Endothelial cell of umbilical vein (primary cell): Measurements from ENCODE around the gene TENT4A. TPM values are rescaled to one million over a fixed set of nuclear protein-coding genes. Genes with fewer than 3 reads are reported as not detected.

Experiments used
- BruUV-seq: library from RNA; stranded (reverse); fragments of 400-500 nt; replicated peaks from 2 replicates; lab custom pipeline; 2021; lab: Mats Ljungman, UMichigan
- CTCF ChIA-PET: fragments of 300-600, 350-600 bp; sonication (Branson Sonifier 250); formaldehyde crosslinking; loops from one replicate; lab custom pipeline; 2021; ENCODE audit warnings: antibody characterized with exemption, inconsistent platforms; lab: Charles Lee
- POLR2A ChIA-PET: fragments of 300-600, 350-600 bp; sonication (Branson Sonifier 250); formaldehyde crosslinking; loops from one replicate; lab custom pipeline; 2021; ENCODE audit warnings: antibody characterized with exemption, inconsistent platforms; lab: Charles Lee
- DNase-seq: peaks from one replicate; pipeline ENCODE4 v3.0.0-alpha.2; 2011; ENCODE audit warnings: low read depth, low spot score
- FAIRE-seq: peaks from 2 replicates; lab custom pipeline; 2011; peaks lifted over from hg19 to GRCh38; lab: Jason Lieb, UNC
- H2AFZ ChIP-seq: 2 replicates; pipeline ENCODE4 v1.6.0; 2012; ENCODE audit warnings: low read depth, low read length, control low read depth, inconsistent platforms
- H3K27ac ChIP-seq: 2 replicates; pipeline ENCODE4 v1.5.1; 2011; ENCODE audit warnings: low read depth, mild to moderate bottlenecking, control low read depth, low read length, moderate library complexity; ENCODE audit not compliant: insufficient read depth
- H3K27me3 ChIP-seq, 2 experiments: 2 replicates each; pipeline versions ENCODE4 v1.6.0 to v1.6.1; 2011; ENCODE audit warnings: low read length in 2 of 2, mixed read lengths in 1 of 2; ENCODE audit not compliant: control insufficient read depth in 2 of 2, insufficient read depth in 2 of 2
- H3K36me3 ChIP-seq, 2 experiments: 2 replicates in 1 of 2; 3 replicates in 1 of 2; pipeline ENCODE4 v1.5.1; 2011; ENCODE audit warnings: low read length in 2 of 2, mild to moderate bottlenecking in 1 of 2, moderate library complexity in 1 of 2; ENCODE audit not compliant: control insufficient read depth in 2 of 2, insufficient read depth in 2 of 2; ENCODE audit errors: extremely low read depth in 1 of 2
- H3K4me1 ChIP-seq: 3 replicates; pipeline ENCODE4 v1.5.1; 2011; ENCODE audit warnings: mild to moderate bottlenecking, low read length; ENCODE audit not compliant: control insufficient read depth, insufficient read depth; ENCODE audit errors: extremely low read depth
- H3K4me2 ChIP-seq: 2 replicates; pipeline ENCODE4 v1.6.1; 2011; ENCODE audit warnings: low read length, control low read depth, mixed read lengths; ENCODE audit not compliant: insufficient read depth
- H3K4me3 ChIP-seq, 3 experiments: fragments of 200-600 bp in 1 of 3; sonication (generic), shearing (Covaris generic) in 1 of 3; replicated peaks in 1 of 3; 2 replicates each; pipeline ENCODE4 v1.5.1; 2011 to 2016; ENCODE audit warnings: control low read depth in 3 of 3, low read length in 3 of 3, mild to moderate bottlenecking in 2 of 3, inconsistent platforms in 1 of 3, low read depth in 1 of 3, moderate library complexity in 1 of 3; ENCODE audit not compliant: insufficient read depth in 1 of 3
- H3K79me2 ChIP-seq: 2 replicates; pipeline ENCODE4 v1.6.0; 2012; ENCODE audit warnings: low read length, inconsistent platforms; ENCODE audit not compliant: control insufficient read depth, insufficient read depth
- H3K9ac ChIP-seq: replicated peaks from 2 replicates; pipeline ENCODE3; 2011; ENCODE audit warnings: low read length, control low read depth; ENCODE audit not compliant: insufficient read depth; ENCODE audit errors: extremely low read depth
- H3K9me1 ChIP-seq: replicated peaks from 3 replicates; pipeline ENCODE4 v1.6.0; 2011; ENCODE audit warnings: mild to moderate bottlenecking, low read length; ENCODE audit not compliant: control insufficient read depth, insufficient read depth; ENCODE audit errors: extremely low read depth
- H3K9me3 ChIP-seq: replicated peaks from 2 replicates; pipeline ENCODE4 v1.5.1; 2012; ENCODE audit warnings: low read length, inconsistent platforms; ENCODE audit not compliant: control insufficient read depth, insufficient read depth
- H4K20me1 ChIP-seq: replicated peaks from 2 replicates; pipeline ENCODE3; 2011; ENCODE audit warnings: mild to moderate bottlenecking, low read length; ENCODE audit not compliant: control insufficient read depth, insufficient read depth; ENCODE audit errors: extremely low read depth
- EZH2 ChIP-seq: IDR thresholded peaks from 2 replicates; pipeline ENCODE4 v1.6.1; 2012; ENCODE audit warnings: borderline replicate concordance, low read depth, mild to moderate bottlenecking, moderate library complexity, low read length, inconsistent platforms; ENCODE audit not compliant: severe bottlenecking
- FOS ChIP-seq: IDR thresholded peaks from 2 replicates; pipeline ENCODE4 v1.6.1; 2011; ENCODE audit warnings: mild to moderate bottlenecking, low read length, moderate library complexity, borderline replicate concordance; ENCODE audit not compliant: insufficient read depth
- GATA2 ChIP-seq: IDR thresholded peaks from 2 replicates; pipeline ENCODE4 v1.7.0; 2011; ENCODE audit warnings: low read depth, mild to moderate bottlenecking, moderate library complexity, mixed read lengths, low read length; ENCODE audit not compliant: insufficient read length, insufficient read depth
- JUN ChIP-seq: IDR thresholded peaks from 2 replicates; pipeline ENCODE4 v1.6.1; 2011; ENCODE audit warnings: borderline replicate concordance, low read depth; ENCODE audit not compliant: insufficient read length, insufficient read depth
- MYC ChIP-seq: IDR thresholded peaks from one replicate; pipeline ENCODE4 v1.6.1; 2011; ENCODE audit warnings: mild to moderate bottlenecking, low read depth, low read length
- POLR2A ChIP-seq: IDR thresholded peaks from 2 replicates; pipeline ENCODE4 v1.6.1; 2012; ENCODE audit warnings: low read depth, mild to moderate bottlenecking, control low read depth, low read length
- POLR2AphosphoS5 ChIP-seq: IDR thresholded peaks from 2 replicates; pipeline ENCODE4 v1.6.1; 2012; ENCODE audit warnings: low read depth, mild to moderate bottlenecking, control low read depth, low read length, moderate library complexity; ENCODE audit not compliant: insufficient read depth
- dilution Hi-C: fragments of 300-500 bp; cut with MboI; formaldehyde crosslinking; loops from one replicate; pipeline ENCODE4 v1.15.0; 2019; ENCODE audit warnings: low sequenced_read_pairs; ENCODE audit not compliant: extremely low pct_ligation_motif_present
- intact Hi-C: fragments of 100-400 bp; cut with micrococcal nuclease; formaldehyde crosslinking; loops from one replicate; pipeline ENCODE4 v1.10.0; 2022
- polyA plus RNA-seq, 4 experiments: library from polyadenylated mRNA; depleted of rRNA in 3 of 4; stranded (reverse) in 3 of 4; unstranded in 1 of 4; fragments of >200 nt; gene quantifications; 2 replicates each; pipeline versions ENCODE4 v1.2.1 to v1.2.3, GENCODE V29; 2011 to 2012; ENCODE audit warnings: missing spikeins in 1 of 4
- total RNA-seq: library from RNA; stranded (reverse); gene quantifications from 2 replicates; pipeline ENCODE4 v1.2.3, GENCODE V29; 2021
- TF ChIP-seq, protein P1 (sequence below), 2 donors: IDR thresholded peaks; 1 replicate in 1 of 2; 2 replicates in 1 of 2; pipeline ENCODE4 v1.5.1; 2011; ENCODE audit warnings: low read length in 2 of 2, mild to moderate bottlenecking in 2 of 2, moderate library complexity in 2 of 2, control low read depth in 1 of 2, inconsistent platforms in 1 of 2, low read depth in 1 of 2; ENCODE audit not compliant: insufficient read depth in 1 of 2; ENCODE audit errors: extremely low read depth in 1 of 2

Gene TENT4A
- total and polyA plus RNA-seq, 2 donors (not counting 3 experiments of a cell fraction or from before 2014, with no cell fraction given), result 10.2 to 35.4 TPM

DNA sequence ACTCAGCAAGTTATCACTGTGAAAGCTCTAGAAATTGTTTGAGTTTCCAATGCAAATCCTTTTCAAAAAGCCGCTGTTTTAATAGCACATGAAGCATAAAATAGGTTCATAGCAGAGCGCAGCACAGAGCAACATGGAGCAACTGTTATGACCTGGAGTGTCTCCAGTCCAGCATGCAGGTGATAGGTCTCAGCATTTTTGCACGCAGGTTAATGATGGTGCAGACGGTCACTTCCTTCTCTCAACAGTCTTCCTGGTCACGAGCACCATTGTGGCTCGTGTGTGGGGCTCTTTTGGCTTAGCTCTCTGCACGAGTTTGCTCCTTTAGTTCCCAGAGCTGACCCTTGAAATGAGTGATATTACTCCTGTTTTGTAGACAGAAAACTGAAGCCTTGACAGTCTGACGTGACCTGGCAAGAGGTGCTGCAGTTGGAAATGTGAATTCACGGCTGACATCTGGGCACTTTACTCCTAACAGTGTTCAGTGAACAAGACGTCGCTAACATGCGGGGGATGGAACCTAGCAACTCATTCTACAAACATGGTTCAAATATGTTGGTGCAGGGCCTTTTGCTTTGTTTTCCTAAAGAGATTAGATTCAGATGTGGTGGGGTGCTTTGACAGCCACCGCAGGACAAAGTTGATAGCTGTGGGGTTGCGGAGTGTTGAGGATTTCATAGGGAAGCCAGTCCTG, 10.0 kb downstream of the TENT4A start:
- peaks cover 97% of the 10 kb centered on the region for H3K79me2 ChIP-seq
- ChIA-PET POLR2A (no interaction called here), CTCF (interaction anchor here (1.6 to 2.8 kb wide), 2 partner anchors 9 to 22 kb away, joined by 8 to 17 read pairs; no protein-coding TSS in a partner anchor)
- peaks cover 18% of the 10 kb centered on the region for H3K4me1 ChIP-seq
- no peaks in the 10 kb centered on the region for H3K9me3 ChIP-seq
- H4K20me1 ChIP-seq, result peaks cover 7% of the 10 kb centered on the region
- DNase-seq (no peak), FAIRE-seq (peak; percentile 69)
- TF ChIP-seq MYC, result no peak
- no peak for TF ChIP-seq FOS
- TF ChIP-seq GATA2, result no peak
- TF ChIP-seq, protein P1, sequence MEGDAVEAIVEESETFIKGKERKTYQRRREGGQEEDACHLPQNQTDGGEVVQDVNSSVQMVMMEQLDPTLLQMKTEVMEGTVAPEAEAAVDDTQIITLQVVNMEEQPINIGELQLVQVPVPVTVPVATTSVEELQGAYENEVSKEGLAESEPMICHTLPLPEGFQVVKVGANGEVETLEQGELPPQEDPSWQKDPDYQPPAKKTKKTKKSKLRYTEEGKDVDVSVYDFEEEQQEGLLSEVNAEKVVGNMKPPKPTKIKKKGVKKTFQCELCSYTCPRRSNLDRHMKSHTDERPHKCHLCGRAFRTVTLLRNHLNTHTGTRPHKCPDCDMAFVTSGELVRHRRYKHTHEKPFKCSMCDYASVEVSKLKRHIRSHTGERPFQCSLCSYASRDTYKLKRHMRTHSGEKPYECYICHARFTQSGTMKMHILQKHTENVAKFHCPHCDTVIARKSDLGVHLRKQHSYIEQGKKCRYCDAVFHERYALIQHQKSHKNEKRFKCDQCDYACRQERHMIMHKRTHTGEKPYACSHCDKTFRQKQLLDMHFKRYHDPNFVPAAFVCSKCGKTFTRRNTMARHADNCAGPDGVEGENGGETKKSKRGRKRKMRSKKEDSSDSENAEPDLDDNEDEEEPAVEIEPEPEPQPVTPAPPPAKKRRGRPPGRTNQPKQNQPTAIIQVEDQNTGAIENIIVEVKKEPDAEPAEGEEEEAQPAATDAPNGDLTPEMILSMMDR (IDR thresholded peaks at IDR 0.05; ENCODE audit: extremely low read depth in 1 of 2, insufficient read depth in 1 of 2, low read depth in 1 of 2, low read length in 2 of 2), result no peak
- TF ChIP-seq POLR2A, result no peak
- TF ChIP-seq EZH2, result no peak
- TF ChIP-seq JUN, result no peak
- no peak for TF ChIP-seq POLR2AphosphoS5
- H3K4me3 ChIP-seq, result no peak overlapping the region
- H3K27me3 ChIP-seq, result no peaks in the 10 kb centered on the region
- H3K36me3 ChIP-seq, result peaks cover 3 to 4% of the 10 kb centered on the region in 2 experiments
- dilution Hi-C loops (no loop called here), intact Hi-C loops (no loop called here)
- H3K9me1 ChIP-seq, result no peaks in the 10 kb centered on the region
- no peak overlapping the region for H3K27ac ChIP-seq
- H3K4me2 ChIP-seq, result no peak overlapping the region
- BruUV-seq, result no TSS peak
- H2AFZ ChIP-seq, result no peak overlapping the region
- no peak overlapping the region for H3K9ac ChIP-seq
